SK-N-MC (cell line): ENCODE data around the gene BRD1.
"Not testable (repeated sequence)": the region's sequence is repeated elsewhere in the genome, so short reads cannot be mapped to it uniquely, and the experiment has no call there.

ENCODE experiments used
- EZH2 ChIP-seq: fragments of 200-600 bp; sonication (generic); IDR thresholded peaks from one replicate; pipeline ENCODE4 v1.6.1; 2017; ENCODE audit warnings: antibody characterized with exemption
- FOXP2 ChIP-seq: optimal IDR thresholded peaks from 2 replicates; pipeline ENCODE3; 2011; ENCODE audit warnings: mild to moderate bottlenecking, moderate library complexity; ENCODE audit not compliant: insufficient read depth; ENCODE audit errors: extremely low read length, control extremely low read depth
- POLR2AphosphoS5 ChIP-seq: IDR thresholded peaks from 2 replicates; pipeline ENCODE4 v1.6.1; 2012; ENCODE audit warnings: mild to moderate bottlenecking, low read depth, low read length, borderline replicate concordance

GRCh38 chr22:49821741-49822140 is 5.9 kb downstream of the BRD1 start:
- TF ChIP-seq FOXP2, POLR2AphosphoS5, EZH2: not testable (repeated sequence)
